SU-DHL-6 (cell line): ENCODE data around the gene HHATL.

Source experiments
- CTCF ChIP-seq: fragments of 200-600 bp; sonication (generic); IDR thresholded peaks from one replicate; pipeline ENCODE4 v1.5.1; 2017; ENCODE audit warnings: antibody characterized with exemption, mild to moderate bottlenecking, low read length, moderate library complexity; ENCODE audit not compliant: insufficient read depth, poor library complexity, severe bottlenecking
- EZH2phosphoT487 ChIP-seq: fragments of 200-600 bp; sonication (generic), shearing (Covaris generic); conservative IDR thresholded peaks from 2 replicates; pipeline ENCODE4 v1.6.1; 2018; ENCODE audit warnings: mild to moderate bottlenecking, antibody characterized with exemption, low read length, moderate library complexity, mixed read lengths

- TF ChIP-seq CTCF (no peak), EZH2phosphoT487 (no peak)
Measured at GRCh38 chr3:42680806-42681205, 21.8 kb downstream of the HHATL start.
